ENCODE results near the gene LYZL6. TPM values are rescaled to one million over a fixed set of nuclear protein-coding genes. Genes with fewer than 3 reads are reported as not detected.

Gene LYZL6
- total and polyA plus RNA-seq, 3 donors from 2014 or later = 22.9 to 82.6 (median 38.7) TPM

DNA sequence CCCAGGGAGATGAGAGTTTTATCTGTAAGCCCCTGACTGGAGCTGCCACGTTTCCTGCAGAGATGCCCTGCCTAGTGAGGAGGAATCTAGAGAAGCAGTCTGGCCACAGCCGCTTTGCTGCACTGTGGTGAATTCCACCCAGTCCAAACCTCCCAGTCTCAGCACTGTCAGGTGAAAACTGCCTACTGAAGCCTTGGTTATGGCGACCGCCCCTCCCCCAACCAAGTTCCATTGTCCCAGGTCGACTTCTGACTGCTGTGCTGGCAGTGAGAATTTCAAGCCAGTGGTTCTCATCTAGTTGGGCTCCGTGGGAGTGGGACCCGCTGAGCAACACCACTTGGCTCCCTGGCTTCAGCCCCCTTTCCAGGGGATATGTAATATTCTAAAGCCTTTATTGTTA is 10.2 kb upstream of the LYZL6 start:
- H3K27ac ChIP-seq = no peak overlapping the region
- 68 to 73% methylated on average over 7 of the region's 7 CpGs for WGBS, 2 donors
- intact Hi-C loops (cut with DNase I; ENCODE audit: low total_unique reads) = no loop called here
- no peaks in the 10 kb centered on the region for H3K9me3 ChIP-seq
- no peaks in the 10 kb centered on the region for H3K36me3 ChIP-seq (ENCODE audit: low read depth, missing control alignments)
- H3K4me1 ChIP-seq = no peaks in the 10 kb centered on the region
- H3K27me3 ChIP-seq = no peaks in the 10 kb centered on the region
- H3K4me3 ChIP-seq = no peak overlapping the region
- TF ChIP-seq, protein P1, sequence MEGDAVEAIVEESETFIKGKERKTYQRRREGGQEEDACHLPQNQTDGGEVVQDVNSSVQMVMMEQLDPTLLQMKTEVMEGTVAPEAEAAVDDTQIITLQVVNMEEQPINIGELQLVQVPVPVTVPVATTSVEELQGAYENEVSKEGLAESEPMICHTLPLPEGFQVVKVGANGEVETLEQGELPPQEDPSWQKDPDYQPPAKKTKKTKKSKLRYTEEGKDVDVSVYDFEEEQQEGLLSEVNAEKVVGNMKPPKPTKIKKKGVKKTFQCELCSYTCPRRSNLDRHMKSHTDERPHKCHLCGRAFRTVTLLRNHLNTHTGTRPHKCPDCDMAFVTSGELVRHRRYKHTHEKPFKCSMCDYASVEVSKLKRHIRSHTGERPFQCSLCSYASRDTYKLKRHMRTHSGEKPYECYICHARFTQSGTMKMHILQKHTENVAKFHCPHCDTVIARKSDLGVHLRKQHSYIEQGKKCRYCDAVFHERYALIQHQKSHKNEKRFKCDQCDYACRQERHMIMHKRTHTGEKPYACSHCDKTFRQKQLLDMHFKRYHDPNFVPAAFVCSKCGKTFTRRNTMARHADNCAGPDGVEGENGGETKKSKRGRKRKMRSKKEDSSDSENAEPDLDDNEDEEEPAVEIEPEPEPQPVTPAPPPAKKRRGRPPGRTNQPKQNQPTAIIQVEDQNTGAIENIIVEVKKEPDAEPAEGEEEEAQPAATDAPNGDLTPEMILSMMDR (IDR thresholded peaks at IDR 0.05) = no peak
- TF ChIP-seq POLR2A (IDR thresholded peaks at IDR 0.05) = no peak
- no peak for DNase-seq

DNA sequence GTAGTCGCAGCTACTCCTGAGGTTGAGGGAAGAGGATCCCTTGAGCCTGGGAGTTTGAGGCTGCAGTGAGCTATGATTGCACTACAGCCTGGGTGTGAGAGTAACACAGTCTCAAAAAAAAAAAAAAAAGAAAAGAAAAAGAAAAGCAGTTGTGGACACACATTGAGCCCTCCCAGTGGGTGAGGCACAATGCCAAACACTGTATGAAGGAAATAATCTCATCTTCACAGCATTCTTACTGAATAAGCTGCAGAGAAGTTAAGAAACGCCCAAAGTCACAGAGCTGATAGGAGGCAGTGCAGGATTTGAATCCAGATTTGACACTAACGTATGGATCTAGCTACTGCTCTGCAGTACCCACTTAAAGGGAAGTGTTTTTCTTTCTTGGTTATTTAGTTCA is 5.9 kb upstream of the LYZL6 start:
- no peaks in the 10 kb centered on the region for H3K27me3 ChIP-seq
- no peak for TF ChIP-seq POLR2A (IDR thresholded peaks at IDR 0.05)
- TF ChIP-seq, protein P1 (IDR thresholded peaks at IDR 0.05) = no peak
- 80 to 81% methylated on average over 3 of the region's 3 CpGs for WGBS, 2 donors
- no peaks in the 10 kb centered on the region for H3K9me3 ChIP-seq
- intact Hi-C loops (cut with DNase I; ENCODE audit: low total_unique reads) = no loop called here
- DNase-seq = no peak
- H3K4me1 ChIP-seq = no peaks in the 10 kb centered on the region
- H3K4me3 ChIP-seq = no peak overlapping the region
- no peaks in the 10 kb centered on the region for H3K36me3 ChIP-seq (ENCODE audit: low read depth, missing control alignments)
- H3K27ac ChIP-seq = no peak overlapping the region

DNA sequence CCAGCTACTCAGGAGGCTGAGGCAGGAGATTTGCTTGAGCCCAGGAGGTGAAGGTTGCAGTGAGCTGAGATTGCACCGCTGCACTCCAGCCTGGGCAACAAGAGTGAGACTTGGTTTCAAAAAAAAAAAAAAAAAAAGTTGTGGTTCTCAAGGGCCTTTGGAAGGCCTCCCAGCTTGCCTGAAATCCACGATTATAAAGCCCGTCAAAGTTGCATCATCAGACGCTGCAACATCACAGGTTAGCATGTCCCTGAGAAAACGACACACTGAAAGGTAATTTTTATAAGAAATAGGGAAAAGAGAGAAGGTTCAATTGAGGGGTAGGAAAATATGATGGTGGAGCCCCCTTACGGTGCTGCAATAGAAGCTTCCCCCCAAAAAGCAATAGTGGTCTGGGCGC is 4.6 kb upstream of the LYZL6 start:
- 85 to 92% methylated on average over 7 of the region's 7 CpGs for WGBS, 2 donors
- peaks cover 3% of the 10 kb centered on the region for H3K4me1 ChIP-seq

DNA sequence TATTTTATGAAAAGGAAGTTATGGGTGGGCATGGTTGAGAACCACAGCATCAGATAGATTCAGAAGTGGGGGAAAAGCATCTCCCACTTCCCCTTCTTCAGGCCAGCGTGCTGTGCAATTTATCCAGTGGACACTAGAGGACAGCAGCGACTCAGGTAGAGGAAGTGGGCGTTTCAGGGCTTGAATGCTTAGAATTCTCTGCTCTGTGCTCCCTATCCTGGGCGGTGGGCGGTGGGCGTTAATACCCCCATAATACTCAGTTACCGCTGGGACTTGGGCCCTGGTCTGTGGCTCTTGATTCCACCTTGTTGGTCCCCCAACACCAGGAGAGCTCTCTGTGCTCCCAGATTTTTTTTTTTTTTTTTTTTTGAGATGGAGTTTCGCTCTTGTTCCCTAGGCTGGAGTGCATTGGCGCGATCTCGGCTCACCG is 3.7 kb upstream of the LYZL6 start:
- H3K27me3 ChIP-seq = no peaks in the 10 kb centered on the region
- no peak overlapping the region for H3K27ac ChIP-seq
- H3K9me3 ChIP-seq = no peaks in the 10 kb centered on the region
- intact Hi-C loops (cut with DNase I; ENCODE audit: low total_unique reads) = no loop called here
- no peak for TF ChIP-seq POLR2A (IDR thresholded peaks at IDR 0.05)
- TF ChIP-seq, protein P1 (IDR thresholded peaks at IDR 0.05) = peak; percentile 23 to 70 (median 43)
- WGBS, 2 donors = 26 to 27% methylated on average over 12 of the region's 12 CpGs
- peak; percentile 60 for DNase-seq
- H3K4me1 ChIP-seq = peaks cover 7% of the 10 kb centered on the region
- no peak overlapping the region for H3K4me3 ChIP-seq
- no peaks in the 10 kb centered on the region for H3K36me3 ChIP-seq (ENCODE audit: low read depth, missing control alignments)

More for the DNA sequence above, 4.6 kb upstream of the LYZL6 start:
- no peak for DNase-seq
- Histone ChIP-seq H3K9me3 (no peaks in the 10 kb centered on the region), H3K27me3 (no peaks in the 10 kb centered on the region), H3K36me3 (ENCODE audit: low read depth, missing control alignments) (no peaks in the 10 kb centered on the region), H3K4me3 (no peak overlapping the region), H3K27ac (no peak overlapping the region)
- TF ChIP-seq, protein P1 (IDR thresholded peaks at IDR 0.05) = no peak
- TF ChIP-seq POLR2A (IDR thresholded peaks at IDR 0.05) = no peak
- intact Hi-C loops (cut with DNase I; ENCODE audit: low total_unique reads) = no loop called here

DNA sequence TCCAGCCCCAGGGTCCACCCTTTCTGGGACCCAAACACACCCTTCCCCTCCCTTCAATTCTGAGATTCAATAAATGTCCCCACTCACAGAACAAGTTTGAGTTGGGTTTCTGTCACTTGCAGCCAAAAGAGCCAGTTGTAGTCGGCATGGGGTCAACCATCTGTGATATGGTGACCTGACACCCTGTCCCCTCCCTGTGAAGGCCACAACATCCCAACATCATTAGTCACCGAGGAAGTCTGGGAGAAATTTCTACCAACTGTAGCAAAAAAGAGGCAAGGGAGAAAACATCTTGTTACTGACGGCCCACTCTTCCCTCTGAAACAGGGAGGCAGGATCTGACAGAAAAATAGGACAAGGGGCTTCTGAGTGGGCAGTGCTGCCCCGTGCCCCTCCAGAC is 638 bp upstream of the LYZL6 start:
- no peak overlapping the region for H3K27ac ChIP-seq
- H3K9me3 ChIP-seq = no peaks in the 10 kb centered on the region
- no peaks in the 10 kb centered on the region for H3K27me3 ChIP-seq
- no peak for DNase-seq
- WGBS, 2 donors = 65 to 72% methylated on average over 3 to 4 of the region's 4 CpGs
- H3K36me3 ChIP-seq (ENCODE audit: low read depth, missing control alignments) = no peaks in the 10 kb centered on the region
- no peak for TF ChIP-seq POLR2A (IDR thresholded peaks at IDR 0.05)
- TF ChIP-seq, protein P1 (IDR thresholded peaks at IDR 0.05) = no peak
- intact Hi-C loops (cut with DNase I; ENCODE audit: low total_unique reads) = no loop called here
- H3K4me3 ChIP-seq = no peak overlapping the region
- peaks cover 7% of the 10 kb centered on the region for H3K4me1 ChIP-seq

All from testis (tissue), 3 donors.